GM21529 (cell line): Measurements from ENCODE around the gene GIMAP7.

Experiments
- ATAC-seq: cut with Tn5 transposase; IDR thresholded peaks from one replicate; pipeline ENCODE4 v1.9.1; 2021; ENCODE audit not compliant: unreplicated experiment

The GIMAP7 gene

DNA sequence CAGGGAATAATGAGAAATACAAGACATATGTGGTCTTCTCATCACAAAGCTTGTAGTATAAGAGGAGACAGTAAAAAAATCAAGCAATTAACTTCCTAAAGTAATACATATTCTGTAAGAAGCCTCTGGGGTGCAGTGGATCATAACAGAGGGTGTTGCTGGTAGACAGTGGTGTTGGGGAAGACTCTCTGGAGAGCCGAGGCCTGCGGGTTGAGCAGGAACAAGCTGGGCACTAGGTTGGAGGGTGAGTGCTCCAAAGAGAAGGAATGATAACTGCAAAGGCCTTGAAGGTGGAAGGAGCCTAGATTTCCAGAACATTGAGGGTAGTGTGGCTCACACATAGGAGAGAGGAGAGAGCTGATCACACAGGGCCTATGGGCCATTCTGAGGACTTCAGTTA, 54.0 kb downstream of the GIMAP7 start:
- ATAC-seq, result no peak

DNA sequence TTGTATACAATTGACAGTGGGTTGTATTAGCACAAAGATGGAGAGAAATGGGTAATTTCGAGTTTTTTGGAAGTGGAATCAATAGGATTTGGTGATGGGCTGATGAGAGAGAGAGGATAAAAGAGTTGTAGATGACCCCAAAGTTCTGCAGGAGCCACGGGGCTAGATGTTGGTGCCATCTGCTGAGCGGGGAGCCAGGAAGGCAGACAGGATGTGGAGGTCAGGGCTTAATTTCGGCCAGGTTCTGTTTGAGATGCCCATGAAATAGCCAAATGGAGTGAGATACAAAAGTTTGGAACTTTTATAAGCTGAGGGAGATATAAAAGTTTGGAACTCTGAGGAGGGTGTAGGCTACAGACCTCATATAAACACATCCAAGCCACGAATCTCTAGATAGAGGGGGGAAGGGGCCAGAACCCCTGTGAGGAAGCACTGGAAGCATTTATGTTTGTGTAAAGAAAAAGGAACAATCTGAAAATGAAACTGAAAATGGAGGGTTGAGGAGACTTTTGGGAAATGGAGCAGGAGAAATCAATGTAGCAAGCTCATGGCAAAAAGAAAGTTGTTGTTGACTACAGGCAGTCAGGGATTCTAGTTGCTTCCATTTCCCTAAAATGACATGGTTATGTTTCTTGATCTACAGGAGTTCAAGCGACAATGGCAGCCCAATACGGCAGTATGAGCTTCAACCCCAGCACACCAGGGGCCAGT, 54.7 kb downstream of the GIMAP7 start:
- ATAC-seq, result no peak
